Lower leg skin (tissue), 3 donors: ENCODE data around the gene HEPN1.

Experiments
- CTCF ChIP-seq, 3 donors: fragments of 450-650 bp; IDR thresholded peaks; one replicate each; pipeline ENCODE4 v1.5.1; 2016; ENCODE audit warnings: antibody characterized with exemption in 3 of 3, mild to moderate bottlenecking in 3 of 3, moderate library complexity in 2 of 3
- POLR2A ChIP-seq, 2 donors: fragments of 450-650 bp; IDR thresholded peaks; one replicate each; pipeline ENCODE4 v1.6.1; 2016 to 2017; ENCODE audit warnings: antibody characterized with exemption in 2 of 2, mild to moderate bottlenecking in 1 of 2, moderate library complexity in 1 of 2

DNA sequence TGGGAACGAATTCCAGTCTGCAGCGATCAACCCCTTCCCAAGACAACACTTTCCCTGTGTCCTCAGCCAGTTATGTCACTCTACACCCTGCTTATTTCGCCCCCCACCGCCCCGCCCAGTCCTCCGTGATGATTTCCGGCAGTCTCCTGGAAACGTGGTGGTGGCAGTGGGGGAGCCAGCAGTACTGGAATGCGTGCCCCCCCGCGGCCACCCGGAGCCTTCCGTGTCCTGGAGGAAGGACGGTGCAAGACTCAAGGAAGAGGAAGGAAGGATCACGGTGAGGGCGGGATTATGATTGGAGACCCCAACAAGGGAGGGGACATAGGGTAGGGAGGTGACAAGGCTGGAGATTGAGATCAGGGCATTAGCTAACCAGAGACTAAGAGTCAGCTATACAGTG lies 49.7 kb upstream of the HEPN1 start:
- TF ChIP-seq POLR2A (IDR thresholded peaks at IDR 0.05) (no peak), CTCF (IDR thresholded peaks at IDR 0.05) (no peak)
